CD1c-positive myeloid dendritic cell (primary cell): Measurements from ENCODE around the gene RFTN1.
A peak's percentile ranks its signal among the peaks of the same experiment; 100 is the strongest.

ENCODE experiments used
- DNase-seq: peaks from one replicate; pipeline ENCODE4 v3.0.0-alpha.2; 2016; ENCODE audit errors: extremely low spot score

The RFTN1 gene

DNA sequence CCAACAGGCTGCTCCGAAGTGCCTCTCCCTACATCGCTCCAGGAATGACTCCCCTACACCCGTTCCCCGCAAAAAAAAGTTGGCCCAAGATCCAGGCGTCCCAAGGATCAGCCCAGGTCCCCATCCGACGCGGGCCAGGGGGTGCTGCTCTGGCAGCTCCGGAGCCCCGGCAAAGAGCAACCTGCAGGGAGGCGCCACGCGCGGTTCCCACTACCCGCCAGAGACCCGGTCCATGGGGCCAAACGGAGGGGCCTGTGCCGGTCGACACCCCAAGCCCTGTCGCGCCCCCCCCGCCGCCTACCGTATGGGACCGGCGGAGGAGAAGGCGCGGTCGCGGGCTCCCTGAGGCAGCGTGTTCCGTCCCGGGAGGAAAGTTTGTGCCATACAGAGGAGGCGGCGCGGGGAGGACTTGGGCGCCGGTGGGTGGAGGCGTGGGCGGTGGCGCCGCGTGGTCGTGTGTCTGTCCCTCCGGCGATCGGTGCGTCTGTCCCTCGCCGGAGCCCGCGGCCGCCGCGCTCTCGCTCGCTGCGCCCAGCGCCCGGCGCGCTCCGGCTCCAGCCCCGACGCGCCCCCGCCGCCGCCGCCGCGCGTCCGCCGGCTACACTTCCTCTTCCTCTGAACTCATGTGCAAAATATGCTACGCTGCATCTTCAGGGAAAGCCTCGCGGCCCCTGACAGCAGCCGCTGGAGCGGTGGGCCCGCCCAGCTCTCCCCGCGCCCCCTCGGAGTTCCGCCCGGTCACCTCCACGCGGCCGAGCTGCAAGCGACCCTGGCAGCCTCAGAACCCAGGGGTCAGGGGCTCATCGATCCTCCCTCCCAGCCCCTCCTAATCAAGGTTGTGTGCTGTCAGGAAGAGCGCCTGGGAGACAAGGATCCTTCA is at the start of gene RFTN1:
RFTN1 (minus strand) TSS at position 559 of the 880 bp plus-strand sequence. CDS start 19,830 bp downstream, outside the sequence.
- DNase-seq = peak; percentile 86

- DNase-seq = no peak
Observed at GRCh38 chr3:16559653-16560365, 46.3 kb upstream of the RFTN1 start.

DNA sequence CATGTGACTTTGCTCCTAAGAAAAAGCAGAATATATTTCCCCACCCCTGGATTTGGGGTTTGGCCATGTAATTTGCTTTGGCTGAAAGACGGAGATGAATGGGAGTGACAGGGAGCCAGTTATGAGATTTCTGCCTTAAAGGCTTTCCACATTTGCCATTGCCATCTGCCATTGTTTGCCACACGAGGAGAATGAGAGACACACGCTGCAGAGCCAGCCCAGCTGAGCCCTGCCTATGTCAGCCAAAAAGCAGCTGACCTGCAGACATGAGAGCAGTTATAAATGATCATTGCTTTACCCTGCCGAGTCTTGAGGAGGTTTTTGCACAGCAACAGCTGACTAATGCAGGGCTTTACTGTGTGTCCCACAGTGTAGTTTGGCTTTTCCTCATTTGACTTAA is 40.6 kb upstream of the RFTN1 start:
- DNase-seq = no peak

- no peak for DNase-seq
Observed at GRCh38 chr3:16552757-16553156, 39.3 kb upstream of the RFTN1 start.

- no peak for DNase-seq
Observed at GRCh38 chr3:16551342-16551976, 38.0 kb upstream of the RFTN1 start.

DNA sequence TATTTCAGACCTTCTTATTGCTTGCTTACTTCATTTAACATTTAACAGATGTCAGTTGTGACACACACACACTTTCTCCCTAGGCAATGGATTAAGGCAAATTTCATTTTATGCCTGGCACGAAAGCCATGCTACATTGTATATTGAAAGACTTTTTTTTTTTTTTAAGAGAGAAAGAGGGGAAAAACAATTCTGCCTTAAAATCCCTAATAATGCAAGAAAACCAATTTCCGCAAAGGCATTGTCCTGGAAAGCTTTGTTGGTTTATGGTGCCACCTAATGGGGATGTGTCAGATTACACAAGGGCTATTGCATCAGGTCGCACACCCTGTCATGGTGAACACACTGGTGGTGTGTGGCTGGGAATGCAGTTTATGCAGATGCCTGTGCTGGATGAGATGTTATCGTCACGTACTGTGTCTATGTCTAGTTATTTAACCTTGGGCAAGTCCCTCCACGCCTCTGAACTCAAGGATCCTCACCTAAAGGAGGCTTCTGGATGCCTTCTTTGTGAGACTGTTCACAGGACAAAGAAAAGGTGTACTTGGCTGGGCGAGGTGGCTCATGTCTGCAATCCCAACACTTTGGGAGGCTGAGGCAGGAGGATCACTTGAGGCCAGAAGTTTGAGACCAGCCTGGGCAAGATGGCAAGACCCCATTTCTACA is 37.3 kb upstream of the RFTN1 start:
- DNase-seq = peak; percentile 91

- no peak for DNase-seq
Observed at GRCh38 chr3:16550305-16550675, 36.8 kb upstream of the RFTN1 start.

- DNase-seq = no peak
Observed at GRCh38 chr3:16548721-16549120, 35.2 kb upstream of the RFTN1 start.

GRCh38 chr3:16547561-16548357 is 34.3 kb upstream of the RFTN1 start:
- no peak for DNase-seq

DNA sequence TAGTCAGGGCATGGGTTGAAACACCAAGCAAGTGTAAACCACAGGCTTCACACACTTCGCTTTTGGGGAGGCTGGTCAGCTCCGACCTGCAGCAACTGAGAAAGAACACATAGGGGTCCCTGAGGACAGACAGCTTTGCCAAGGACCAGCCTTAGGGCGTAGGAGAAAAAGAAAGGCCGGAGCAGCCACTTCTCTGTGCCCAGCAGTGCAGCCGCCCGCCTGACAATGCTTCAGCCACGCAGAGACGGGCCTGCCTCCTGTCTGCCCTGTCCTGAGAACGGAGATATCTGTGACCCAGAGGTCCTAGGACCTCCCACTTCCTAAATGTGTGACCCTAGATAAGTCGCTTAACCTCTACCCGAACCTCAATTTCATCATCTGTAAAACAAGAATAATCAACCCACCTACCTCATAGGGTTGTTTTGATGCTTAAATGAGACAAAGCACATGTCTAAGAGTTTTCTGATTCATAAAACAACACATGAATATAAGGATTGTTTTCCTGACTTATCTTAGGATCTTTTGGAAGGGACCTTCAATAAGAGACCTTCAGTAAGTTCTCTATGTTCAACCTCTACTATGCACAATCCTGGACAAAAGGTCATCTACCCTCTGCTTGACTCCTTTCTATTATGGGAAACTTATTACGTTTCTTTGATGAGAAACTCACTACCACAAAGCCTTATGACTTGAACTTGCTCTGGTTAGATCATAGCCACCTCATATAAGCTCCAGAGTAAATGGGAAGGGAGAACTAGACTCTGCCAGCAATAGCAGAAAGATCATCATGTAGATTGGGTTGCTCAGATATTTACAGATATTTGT is 32.9 kb upstream of the RFTN1 start:
- DNase-seq = no peak

GRCh38 chr3:16545413-16546185 is 32.1 kb upstream of the RFTN1 start:
- DNase-seq = no peak

- DNase-seq = no peak
Observed at GRCh38 chr3:16543242-16543864, 29.9 kb upstream of the RFTN1 start.

GRCh38 chr3:16538507-16538906 is 25.0 kb upstream of the RFTN1 start:
- peak; percentile 66 for DNase-seq

GRCh38 chr3:16536996-16537395 is 23.5 kb upstream of the RFTN1 start:
- DNase-seq = no peak

GRCh38 chr3:16536344-16536663 is 22.8 kb upstream of the RFTN1 start:
- DNase-seq = no peak

DNA sequence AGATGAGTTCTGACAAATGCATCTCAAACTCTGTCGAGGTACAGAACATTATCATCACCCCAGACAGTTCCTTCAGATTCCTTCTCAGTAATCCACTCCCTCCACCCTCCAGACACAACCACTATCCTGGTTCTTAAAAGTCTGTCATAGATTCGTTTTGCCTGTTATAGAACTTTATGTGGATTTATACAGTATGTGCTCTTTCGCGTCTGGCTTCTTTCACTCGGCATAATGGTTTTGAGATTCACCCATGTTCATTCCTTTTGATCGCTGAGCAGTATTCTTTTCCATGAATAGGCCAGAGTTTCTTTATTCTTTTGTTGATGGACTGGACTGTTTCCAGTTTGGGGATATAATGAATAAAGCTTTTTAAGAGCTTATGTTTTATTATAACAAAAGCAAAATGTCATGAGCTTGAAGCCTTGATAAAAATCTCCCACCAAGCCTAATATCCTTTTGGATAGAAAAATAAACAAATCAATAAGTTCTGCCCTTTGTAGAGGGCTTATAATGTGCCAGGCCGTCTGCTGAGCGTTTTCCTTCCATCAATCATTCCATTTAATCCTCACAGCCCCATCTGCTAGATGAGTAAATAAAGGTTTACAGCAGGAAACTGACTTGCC is 21.3 kb upstream of the RFTN1 start:
- no peak for DNase-seq

- DNase-seq = no peak
Observed at GRCh38 chr3:16533928-16534574, 20.6 kb upstream of the RFTN1 start.

DNA sequence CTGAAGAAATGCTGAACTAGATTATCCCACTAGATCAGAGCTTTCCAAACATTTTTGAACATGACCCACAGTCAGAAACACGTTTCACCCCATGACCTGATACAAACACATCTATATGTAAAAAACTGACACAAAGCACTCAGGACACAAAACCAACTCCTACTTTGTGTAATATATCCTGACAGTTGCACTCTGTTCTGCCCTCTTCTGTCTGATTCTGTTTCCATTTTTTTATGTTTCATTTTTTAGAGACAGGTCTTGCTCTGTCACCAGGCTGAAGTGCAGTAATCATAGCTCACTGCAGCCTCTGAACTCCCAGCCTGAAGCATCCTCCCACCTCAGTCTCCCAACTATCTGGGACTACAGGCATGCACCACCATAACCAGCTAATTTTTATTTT is 15.8 kb upstream of the RFTN1 start:
- no peak for DNase-seq
